HuH-7.5 (cell line): ENCODE results near the gene ABHD12.

Experiments used
- DNase-seq: peaks from one replicate; pipeline ENCODE4 v3.0.0; 2011; ENCODE audit warnings: low spot score

Gene ABHD12

GRCh38 chr20:25257130-25257529, 133.5 kb downstream of the ABHD12 start:
- DNase-seq = no peak

- DNase-seq = no peak
Measured at GRCh38 chr20:25256226-25256859, 134.3 kb downstream of the ABHD12 start.

DNA sequence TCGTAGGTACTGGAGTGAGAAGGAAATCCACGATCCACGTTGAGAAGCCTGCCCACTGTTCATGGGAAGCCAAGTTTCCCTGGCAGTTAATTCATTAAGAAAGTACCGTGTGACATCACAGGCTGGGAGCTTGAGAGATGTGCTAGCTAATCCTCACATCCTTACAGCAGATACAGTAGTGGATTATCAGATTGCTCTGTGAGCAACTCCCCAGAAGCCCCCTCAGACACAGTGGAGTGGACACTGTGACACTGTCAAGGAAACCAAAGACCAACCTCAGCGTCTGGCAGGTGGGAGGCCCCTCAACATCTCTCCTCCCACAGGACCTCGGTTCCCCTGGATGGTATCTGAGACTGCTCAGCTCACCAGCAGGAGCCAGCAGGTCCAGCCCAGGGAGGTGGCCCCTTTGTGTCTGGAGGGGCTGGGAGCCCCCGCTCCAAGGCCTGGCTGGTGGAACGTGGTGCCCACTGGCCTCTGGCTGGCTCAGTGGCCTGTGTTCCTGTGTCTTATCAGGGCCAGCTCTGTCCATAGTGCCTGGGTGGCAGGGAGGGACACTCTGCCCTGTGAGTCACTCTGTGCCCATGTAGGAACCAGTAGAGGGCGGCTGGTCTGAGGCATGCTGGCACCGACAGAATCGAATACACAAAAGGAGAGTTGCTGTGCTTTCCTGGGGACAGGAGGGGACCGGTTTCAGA, 135.5 kb downstream of the ABHD12 start:
- no peak for DNase-seq

DNA sequence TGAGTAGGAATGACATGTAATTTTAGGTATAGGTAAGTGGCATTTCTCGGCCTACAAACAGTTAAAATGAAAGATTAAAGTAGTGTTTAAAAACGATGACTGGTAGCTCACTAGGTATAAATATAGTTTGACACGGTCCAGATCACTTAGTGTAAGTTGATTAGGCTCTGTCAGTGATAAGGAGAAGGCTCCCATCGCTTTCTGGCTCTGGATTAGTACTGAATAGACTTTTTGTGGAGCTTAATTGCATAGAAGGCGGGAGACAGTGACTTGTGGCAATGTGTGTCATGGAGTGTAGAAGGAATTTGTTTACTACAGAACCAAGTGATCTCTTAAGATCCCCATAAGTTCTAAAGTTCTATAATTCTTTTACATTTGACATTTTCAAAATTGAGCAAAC, 136.1 kb downstream of the ABHD12 start:
- no peak for DNase-seq

DNA sequence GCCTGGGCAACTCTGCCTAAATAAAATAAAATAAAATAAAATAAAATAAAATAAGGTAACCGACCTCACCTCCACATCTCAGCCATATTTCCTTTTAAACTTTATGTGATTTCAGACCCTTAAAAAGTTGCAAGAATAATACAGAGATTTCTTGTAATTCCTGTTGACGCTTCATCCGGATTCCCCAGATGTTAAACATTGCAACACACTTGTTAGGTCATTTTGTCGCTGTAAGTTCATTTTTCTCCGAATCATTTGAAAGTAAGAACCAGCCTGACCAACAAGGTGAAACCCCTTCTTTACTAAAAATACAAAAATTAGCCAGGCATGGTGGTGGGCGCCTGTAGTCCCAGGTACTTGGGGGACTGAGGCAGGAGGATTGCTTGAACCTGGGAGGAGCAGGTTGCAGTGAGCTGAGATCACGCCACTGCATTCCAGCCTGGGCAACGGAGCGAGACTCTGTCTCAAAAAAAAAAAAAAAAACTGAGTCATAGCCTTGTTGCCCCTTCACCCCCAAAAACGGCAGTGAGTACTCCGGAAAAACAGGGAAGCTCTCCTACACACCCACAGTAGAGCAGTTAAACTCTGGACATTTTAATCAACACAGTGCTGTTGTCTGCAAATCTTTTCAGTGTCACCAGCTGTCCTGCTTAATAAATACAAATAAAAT, 136.9 kb downstream of the ABHD12 start:
- DNase-seq = no peak

GRCh38 chr20:25252686-25253421, 137.8 kb downstream of the ABHD12 start:
- no peak for DNase-seq

- DNase-seq = no peak
Measured at GRCh38 chr20:25252230-25252651, 138.4 kb downstream of the ABHD12 start.

- DNase-seq = no peak
Measured at GRCh38 chr20:25251558-25251957, 139.1 kb downstream of the ABHD12 start.

- DNase-seq = no peak
Measured at GRCh38 chr20:25251019-25251418, 139.6 kb downstream of the ABHD12 start.

DNA sequence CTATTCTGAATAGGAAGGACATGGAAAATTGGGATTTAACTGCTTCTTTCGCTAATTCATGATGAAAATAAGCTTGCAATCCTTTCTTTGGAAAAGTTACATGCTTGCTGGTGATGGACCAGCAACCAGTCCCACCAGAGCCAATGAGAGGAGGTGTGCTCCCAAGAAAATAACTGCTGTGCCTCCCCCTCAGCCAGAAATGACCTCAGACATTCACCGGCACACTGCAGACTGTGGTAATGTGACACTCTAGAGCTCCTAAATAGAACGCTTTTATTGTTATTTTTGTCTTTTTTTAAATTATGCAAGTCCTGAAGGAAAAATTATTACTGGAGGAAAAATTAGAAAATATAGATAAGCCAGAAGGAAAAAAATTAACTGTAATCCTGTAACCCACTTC, 140.1 kb downstream of the ABHD12 start:
- DNase-seq = no peak
